Type B pancreatic cell (in vitro differentiated cells): ENCODE results near the gene COPS9. TPM values are rescaled to one million over a fixed set of nuclear protein-coding genes. Genes with fewer than 3 reads are reported as not detected.

Source experiments
- DNase-seq: peaks from one replicate; pipeline ENCODE4 v3.0.0; 2021; ENCODE audit warnings: mixed read lengths; ENCODE audit not compliant: unreplicated experiment; ENCODE audit errors: extremely low spot score
- H3K27ac Mint-ChIP-seq: 2 replicates; pipeline ENCODE4 v1.8.0; 2021; ENCODE audit warnings: mild to moderate bottlenecking, mixed read lengths
- H3K27me3 Mint-ChIP-seq: 2 replicates; pipeline ENCODE4 v1.8.0; 2021; ENCODE audit warnings: mixed read lengths
- H3K36me3 Mint-ChIP-seq: 2 replicates; pipeline ENCODE4 v1.8.0; 2021; ENCODE audit warnings: mixed read lengths
- H3K4me1 Mint-ChIP-seq: one replicate; pipeline ENCODE4 v1.8.0; 2021; ENCODE audit warnings: mixed read lengths; ENCODE audit not compliant: unreplicated experiment
- H3K4me3 Mint-ChIP-seq: 2 replicates; pipeline ENCODE4 v1.8.0; 2021; ENCODE audit warnings: mild to moderate bottlenecking, mixed read lengths
- H3K9me3 Mint-ChIP-seq: 2 replicates; pipeline ENCODE4 v1.8.0; 2021; ENCODE audit warnings: mixed read lengths
- long read RNA-seq: library from polyadenylated mRNA; unstranded; transcript quantifications from one replicate; pipeline ENCODE4 v2.0.0, GENCODE V29; 2020
- total RNA-seq: library from RNA; stranded (reverse); gene quantifications from 2 replicates; pipeline ENCODE4 v1.2.1, GENCODE V29; 2021; ENCODE audit warnings: low replicate concordance
- TF ChIP-seq, protein P1 (sequence below): fragments of 200-600 bp; sonication (generic); conservative IDR thresholded peaks from 2 replicates; pipeline ENCODE4 v1.5.0; 2021; ENCODE audit warnings: antibody characterized with exemption, mild to moderate bottlenecking

The COPS9 gene
- 131 and 156 TPM in 2 replicates for total RNA-seq
- long read RNA-seq, transcript COPS9-205 (3 exons, 418 nt) = major isoform, 23 of 25 reads
- long read RNA-seq, partial matches to known transcripts = 0 of 25 reads
- long read RNA-seq, other reads (novel, unspliced or antisense) = 1 of 25 reads

DNA sequence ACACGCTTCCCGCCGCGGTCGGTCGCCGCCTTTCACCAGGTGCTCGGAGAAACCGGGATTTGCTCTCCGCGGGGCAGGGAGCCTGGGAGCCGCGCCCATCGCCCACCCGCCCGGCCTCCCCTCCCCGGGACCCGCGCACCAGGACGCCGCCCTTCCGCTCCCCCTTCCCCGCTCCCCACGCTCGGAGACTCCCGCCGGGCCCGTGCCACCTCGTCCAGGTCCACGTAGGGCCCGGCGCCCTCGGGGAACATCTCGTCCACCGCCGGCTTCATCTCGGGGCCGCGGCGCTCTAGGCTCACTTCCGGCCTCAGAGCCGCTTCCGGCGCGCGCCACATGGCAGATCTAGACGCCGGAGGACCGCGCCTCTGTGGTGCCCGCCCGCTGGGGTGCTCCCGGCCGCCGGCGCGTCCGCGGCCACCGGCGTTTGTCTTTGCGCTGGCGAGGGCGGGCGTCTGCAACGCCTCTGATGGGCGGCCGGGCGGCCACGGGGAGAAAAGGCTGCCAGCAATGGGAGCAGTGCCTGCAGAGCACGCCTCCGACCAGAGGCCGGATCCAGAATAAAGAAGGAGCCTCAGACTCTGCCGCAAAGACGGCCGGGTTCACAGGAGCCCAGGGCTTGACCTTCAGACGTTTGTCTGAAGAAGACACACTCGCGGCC is at the start of gene COPS9:
TSS of gene COPS9 (minus strand) at position 293 of the 658 bp plus-strand sequence. CDS start at position 272, 21 bp downstream.
- Mint-ChIP-seq H3K4me1 (peaks cover 13% of the 10 kb centered on the region), H3K27me3 (peaks cover 15% of the 10 kb centered on the region), H3K27ac (peak within 1 kb of the TSS; percentile 76), H3K4me3 (peak within 1 kb of the TSS; percentile 98), H3K36me3 (peaks cover 3% of the 10 kb centered on the region), H3K9me3 (no peaks in the 10 kb centered on the region)
- peak; percentile 90 for DNase-seq
- TF ChIP-seq, protein P1, sequence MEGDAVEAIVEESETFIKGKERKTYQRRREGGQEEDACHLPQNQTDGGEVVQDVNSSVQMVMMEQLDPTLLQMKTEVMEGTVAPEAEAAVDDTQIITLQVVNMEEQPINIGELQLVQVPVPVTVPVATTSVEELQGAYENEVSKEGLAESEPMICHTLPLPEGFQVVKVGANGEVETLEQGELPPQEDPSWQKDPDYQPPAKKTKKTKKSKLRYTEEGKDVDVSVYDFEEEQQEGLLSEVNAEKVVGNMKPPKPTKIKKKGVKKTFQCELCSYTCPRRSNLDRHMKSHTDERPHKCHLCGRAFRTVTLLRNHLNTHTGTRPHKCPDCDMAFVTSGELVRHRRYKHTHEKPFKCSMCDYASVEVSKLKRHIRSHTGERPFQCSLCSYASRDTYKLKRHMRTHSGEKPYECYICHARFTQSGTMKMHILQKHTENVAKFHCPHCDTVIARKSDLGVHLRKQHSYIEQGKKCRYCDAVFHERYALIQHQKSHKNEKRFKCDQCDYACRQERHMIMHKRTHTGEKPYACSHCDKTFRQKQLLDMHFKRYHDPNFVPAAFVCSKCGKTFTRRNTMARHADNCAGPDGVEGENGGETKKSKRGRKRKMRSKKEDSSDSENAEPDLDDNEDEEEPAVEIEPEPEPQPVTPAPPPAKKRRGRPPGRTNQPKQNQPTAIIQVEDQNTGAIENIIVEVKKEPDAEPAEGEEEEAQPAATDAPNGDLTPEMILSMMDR = no peak

DNA sequence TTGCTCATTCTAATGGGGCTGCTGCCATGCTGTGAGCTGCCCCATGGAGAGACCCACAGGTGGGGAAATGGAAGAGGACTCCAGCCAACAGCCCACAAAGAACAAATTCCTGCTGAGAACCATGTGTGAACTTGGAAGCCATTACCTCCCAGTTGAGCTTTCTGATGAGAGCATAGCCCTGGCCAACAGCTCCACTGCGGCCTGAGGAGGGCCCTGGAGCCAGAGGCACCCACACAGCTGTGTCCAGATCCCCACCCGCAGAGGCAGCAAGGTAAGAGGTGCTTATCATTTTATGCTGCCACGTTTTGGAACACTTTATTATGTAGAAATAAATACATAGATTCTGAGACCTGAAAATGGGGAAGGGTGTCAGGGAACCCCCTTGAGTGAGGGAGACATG is 48.6 kb upstream of the COPS9 start:
- Mint-ChIP-seq H3K4me1 (no peaks in the 10 kb centered on the region), H3K27ac (no peak overlapping the region), H3K27me3 (peaks cover 41% of the 10 kb centered on the region), H3K36me3 (no peaks in the 10 kb centered on the region), H3K9me3 (peaks cover 4% of the 10 kb centered on the region), H3K4me3 (no peak overlapping the region)
- TF ChIP-seq, protein P1 = no peak
- DNase-seq = no peak

DNA sequence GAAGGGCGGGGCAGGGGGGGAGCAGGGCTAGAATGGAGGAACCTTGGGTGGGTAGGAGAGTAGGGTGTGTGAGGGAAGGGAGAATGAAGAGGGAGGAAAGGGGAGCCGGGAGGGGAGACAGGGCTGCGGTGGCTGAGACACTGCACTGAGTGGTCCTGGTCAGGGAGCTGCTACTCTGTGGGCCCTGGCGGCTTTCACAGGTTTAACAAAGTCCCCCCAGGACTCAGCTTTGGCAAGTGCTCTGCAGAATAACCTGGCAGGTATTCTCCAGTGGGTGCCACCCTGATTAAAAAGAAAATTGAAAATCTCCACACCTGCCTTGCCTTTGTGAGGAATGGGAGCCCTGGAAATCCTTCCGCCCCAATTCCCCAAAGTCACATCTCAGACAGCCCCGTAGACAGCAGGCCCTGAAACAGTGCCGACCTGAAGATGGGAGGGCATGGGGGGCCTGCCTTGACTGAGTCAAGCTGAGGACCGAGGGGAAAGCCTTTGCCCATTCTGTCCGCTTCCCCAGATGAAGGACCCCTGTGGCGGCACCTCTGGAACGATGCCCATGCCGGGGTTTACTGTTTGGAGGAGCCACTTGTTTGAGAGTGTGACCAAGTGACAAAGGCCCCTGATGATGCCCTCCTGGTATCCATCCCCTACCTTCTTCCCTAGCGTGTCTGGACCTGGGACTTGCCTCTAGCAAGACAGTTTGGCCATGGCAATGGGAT is 47.9 kb upstream of the COPS9 start:
- no peak overlapping the region for H3K27ac Mint-ChIP-seq

DNA sequence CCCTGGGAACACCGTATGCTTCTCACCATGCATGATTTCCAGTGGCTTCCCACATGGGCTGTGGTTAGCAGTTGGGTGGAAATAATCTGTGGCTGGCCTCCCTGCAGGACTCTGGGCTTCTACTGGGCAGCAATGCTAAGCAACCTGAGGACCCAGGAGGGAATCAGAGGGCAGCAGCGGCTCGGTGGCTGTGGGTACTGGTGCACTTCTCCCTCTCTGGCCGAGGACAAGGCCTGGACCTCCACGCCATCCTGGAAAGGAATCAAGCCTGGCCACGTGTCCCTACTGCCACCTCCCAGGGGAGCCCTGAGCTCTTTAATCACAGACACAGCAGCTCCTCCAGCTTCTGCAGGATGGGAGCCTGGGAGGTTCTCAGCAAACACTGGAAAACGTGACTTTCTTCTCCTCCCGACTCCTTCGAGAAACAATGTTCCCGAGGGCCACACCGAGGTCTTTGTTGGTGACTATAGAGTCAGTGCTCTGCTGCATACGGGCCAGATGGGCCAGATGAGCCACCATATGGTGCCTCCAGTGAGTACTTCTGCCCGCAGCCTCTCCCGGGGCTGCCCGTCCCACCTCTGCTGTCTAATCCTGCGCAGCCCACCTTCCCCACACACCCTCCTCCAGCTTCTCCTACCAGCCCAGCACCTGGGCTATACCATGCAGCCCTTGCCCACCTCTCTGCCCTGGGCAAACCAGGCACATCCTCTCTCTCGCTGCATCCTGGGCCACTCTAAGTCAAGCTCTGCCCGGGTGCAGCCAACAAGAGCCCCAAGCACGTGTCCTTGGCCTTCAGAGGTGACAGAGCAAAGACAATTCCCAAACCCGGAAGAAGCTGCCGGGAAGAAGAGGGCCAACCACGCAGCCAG is 47.1 kb upstream of the COPS9 start:
- H3K4me3 Mint-ChIP-seq = no peak overlapping the region
- H3K27ac Mint-ChIP-seq = no peak overlapping the region
- peaks cover 4% of the 10 kb centered on the region for H3K9me3 Mint-ChIP-seq
- TF ChIP-seq, protein P1 = no peak
- H3K27me3 Mint-ChIP-seq = peaks cover 36% of the 10 kb centered on the region
- DNase-seq = no peak
- no peaks in the 10 kb centered on the region for H3K4me1 Mint-ChIP-seq
- H3K36me3 Mint-ChIP-seq = no peaks in the 10 kb centered on the region

More for the DNA sequence above, 47.9 kb upstream of the COPS9 start:
- TF ChIP-seq, protein P1 = no peak
- no peak for DNase-seq
- no peaks in the 10 kb centered on the region for H3K4me1 Mint-ChIP-seq
- no peak overlapping the region for H3K4me3 Mint-ChIP-seq
- no peaks in the 10 kb centered on the region for H3K36me3 Mint-ChIP-seq
- H3K27me3 Mint-ChIP-seq = peaks cover 39% of the 10 kb centered on the region
- H3K9me3 Mint-ChIP-seq = peaks cover 4% of the 10 kb centered on the region

DNA sequence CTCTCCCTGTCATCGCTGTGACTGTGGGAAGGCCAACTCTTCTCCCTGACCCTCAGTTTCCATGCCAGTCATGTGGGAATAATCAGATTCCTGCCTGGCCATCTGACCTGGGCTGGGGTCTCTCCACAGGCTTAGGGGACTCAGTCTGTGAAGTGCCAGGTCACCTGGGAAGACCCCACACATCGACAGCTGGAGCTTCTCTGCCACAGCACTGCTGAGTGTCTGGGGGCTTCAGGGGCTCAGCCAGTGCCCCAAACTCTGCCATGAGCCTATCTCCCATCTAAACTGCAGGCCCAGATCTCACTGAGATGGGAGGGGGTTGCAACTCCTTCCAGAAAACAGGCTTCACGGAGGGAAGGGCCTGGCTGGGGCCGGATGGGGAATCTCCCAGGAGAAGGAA is 46.4 kb upstream of the COPS9 start:
- no peaks in the 10 kb centered on the region for H3K4me1 Mint-ChIP-seq
- TF ChIP-seq, protein P1 = no peak
- no peak overlapping the region for H3K27ac Mint-ChIP-seq
- peaks cover 38% of the 10 kb centered on the region for H3K27me3 Mint-ChIP-seq
- DNase-seq = no peak
- no peaks in the 10 kb centered on the region for H3K36me3 Mint-ChIP-seq
- no peak overlapping the region for H3K4me3 Mint-ChIP-seq
- H3K9me3 Mint-ChIP-seq = peaks cover 4% of the 10 kb centered on the region
